DND-41 (cell line): ENCODE data around the gene PLVAP.

Source experiments
- ATAC-seq: fragments of 200-7000 bp; cut with Tn5 transposase; 3 replicates; pipeline ENCODE4 v1.9.1; 2021; ENCODE audit warnings: low read depth; ENCODE audit not compliant: insufficient read depth
- DNase-seq: peaks from one replicate; pipeline ENCODE4 v3.0.0-alpha.2; 2020
- H2AFZ ChIP-seq: 2 replicates; pipeline ENCODE4 v1.6.0; 2012; ENCODE audit warnings: low read depth, low read length
- H3K27ac ChIP-seq: 2 replicates; pipeline ENCODE4 v1.5.1; 2012; ENCODE audit warnings: low read length, inconsistent platforms
- H3K27me3 ChIP-seq: fragments of 200-600 bp; sonication (generic); 2 replicates; pipeline ENCODE4 v1.6.0; 2012; ENCODE audit warnings: low read length, mild to moderate bottlenecking, inconsistent platforms; ENCODE audit not compliant: insufficient read depth, poor library complexity
- H3K36me3 ChIP-seq: 2 replicates; pipeline ENCODE4 v1.5.1; 2012; ENCODE audit warnings: low read length, inconsistent platforms; ENCODE audit not compliant: insufficient read depth
- H3K4me1 ChIP-seq: 2 replicates; pipeline ENCODE4 v1.5.1; 2012; ENCODE audit warnings: mild to moderate bottlenecking, low read length; ENCODE audit not compliant: insufficient read depth
- H3K4me2 ChIP-seq: 2 replicates; pipeline ENCODE4 v1.6.0; 2012; ENCODE audit warnings: mild to moderate bottlenecking, moderate library complexity, low read length, inconsistent platforms; ENCODE audit not compliant: insufficient read depth
- H3K4me3 ChIP-seq, 2 experiments: fragments of 200-600 bp in 1 of 2; shearing (Covaris generic) in 1 of 2; 2 replicates each; pipeline ENCODE4 v1.5.1; 2012 to 2016; ENCODE audit warnings: inconsistent platforms in 2 of 2, low read length in 2 of 2, mild to moderate bottlenecking in 2 of 2, low read depth in 1 of 2, moderate library complexity in 1 of 2
- H3K79me2 ChIP-seq: 2 replicates; pipeline ENCODE4 v1.6.0; 2012; ENCODE audit warnings: low read length, inconsistent platforms; ENCODE audit not compliant: insufficient read depth
- H3K9ac ChIP-seq: 2 replicates; pipeline ENCODE4 v1.6.0; 2012; ENCODE audit warnings: low read depth, mild to moderate bottlenecking, inconsistent platforms, low read length, moderate library complexity
- H3K9me3 ChIP-seq: 2 replicates; pipeline ENCODE4 v1.5.1; 2012; ENCODE audit warnings: low read length, moderate library complexity, mild to moderate bottlenecking, inconsistent platforms; ENCODE audit not compliant: insufficient read depth, severe bottlenecking
- H4K20me1 ChIP-seq: 2 replicates; pipeline ENCODE4 v1.6.0; 2012; ENCODE audit warnings: low read length; ENCODE audit not compliant: insufficient read depth
- EZH2 ChIP-seq: IDR thresholded peaks from 3 replicates; pipeline ENCODE4 v1.6.1; 2012; ENCODE audit warnings: borderline replicate concordance, low read depth, mild to moderate bottlenecking, moderate library complexity, low read length, inconsistent platforms; ENCODE audit not compliant: severe bottlenecking
- TF ChIP-seq, protein P1 (sequence below): IDR thresholded peaks from 2 replicates; pipeline ENCODE4 v1.5.1; 2012; ENCODE audit warnings: borderline replicate concordance, low read length, moderate library complexity, mild to moderate bottlenecking; ENCODE audit not compliant: poor library complexity, severe bottlenecking; ENCODE audit errors: extremely low read depth

The PLVAP gene

DNA sequence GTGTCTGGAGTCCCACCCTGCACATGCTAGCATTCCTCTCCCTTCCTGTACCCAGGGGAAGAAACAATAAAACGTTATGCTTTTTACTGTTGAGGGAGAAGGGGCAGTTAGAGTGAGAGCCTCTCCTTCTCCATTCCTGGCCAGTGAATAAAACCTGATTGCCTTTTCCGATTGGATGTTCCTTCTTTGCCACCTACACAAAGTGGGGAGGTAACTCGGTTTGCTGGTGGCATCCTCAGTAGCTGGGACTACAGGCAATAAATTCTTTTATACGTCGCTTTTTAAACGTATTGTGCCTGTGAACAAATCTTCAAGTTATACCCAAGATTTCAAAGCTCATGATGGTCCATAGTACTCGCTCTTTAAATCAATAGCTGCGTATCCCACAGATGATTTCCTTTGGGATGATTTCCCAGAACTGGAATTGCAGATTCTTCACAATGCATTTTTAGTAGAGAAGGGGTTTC lies 42.0 kb upstream of the PLVAP start:
- Histone ChIP-seq H3K27me3 (no peaks in the 10 kb centered on the region), H2AFZ (peak overlapping the region; percentile 70), H3K4me3 (peak overlapping the region; percentile 21 to 66)

DNA sequence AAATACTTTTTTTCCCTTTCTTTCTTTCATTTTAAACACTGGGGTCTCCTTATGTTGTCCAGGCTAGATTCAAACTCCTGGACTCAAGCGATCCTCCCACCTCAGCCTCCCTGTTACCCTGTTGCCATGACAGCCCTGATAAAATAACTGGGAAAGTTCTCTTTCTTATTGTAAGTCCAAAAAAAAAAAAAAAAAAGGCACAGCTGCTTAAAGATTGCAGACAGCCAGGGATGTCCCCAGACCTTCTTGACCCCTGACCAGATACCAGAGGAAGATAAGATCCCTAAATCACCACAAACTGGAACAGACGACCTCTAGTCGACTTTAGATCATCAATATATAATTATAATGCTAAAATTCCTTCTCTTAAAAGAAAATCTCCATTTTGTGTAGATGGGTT lies 41.6 kb upstream of the PLVAP start:
- Histone ChIP-seq H2AFZ (peak overlapping the region; percentile 70), H3K9ac (peak overlapping the region; percentile 72), H3K4me2 (peak overlapping the region; percentile 80), H3K9me3 (no peaks in the 10 kb centered on the region), H3K4me1 (peaks cover 19% of the 10 kb centered on the region), H3K27ac (peak overlapping the region; percentile 86), H3K4me3 (peak overlapping the region; percentile 21 to 66), H3K79me2 (peaks cover 15% of the 10 kb centered on the region), H3K36me3 (peaks cover 15% of the 10 kb centered on the region), H4K20me1 (no peaks in the 10 kb centered on the region), H3K27me3 (no peaks in the 10 kb centered on the region)
- DNase-seq (no peak), ATAC-seq (no peak)
- TF ChIP-seq, protein P1, sequence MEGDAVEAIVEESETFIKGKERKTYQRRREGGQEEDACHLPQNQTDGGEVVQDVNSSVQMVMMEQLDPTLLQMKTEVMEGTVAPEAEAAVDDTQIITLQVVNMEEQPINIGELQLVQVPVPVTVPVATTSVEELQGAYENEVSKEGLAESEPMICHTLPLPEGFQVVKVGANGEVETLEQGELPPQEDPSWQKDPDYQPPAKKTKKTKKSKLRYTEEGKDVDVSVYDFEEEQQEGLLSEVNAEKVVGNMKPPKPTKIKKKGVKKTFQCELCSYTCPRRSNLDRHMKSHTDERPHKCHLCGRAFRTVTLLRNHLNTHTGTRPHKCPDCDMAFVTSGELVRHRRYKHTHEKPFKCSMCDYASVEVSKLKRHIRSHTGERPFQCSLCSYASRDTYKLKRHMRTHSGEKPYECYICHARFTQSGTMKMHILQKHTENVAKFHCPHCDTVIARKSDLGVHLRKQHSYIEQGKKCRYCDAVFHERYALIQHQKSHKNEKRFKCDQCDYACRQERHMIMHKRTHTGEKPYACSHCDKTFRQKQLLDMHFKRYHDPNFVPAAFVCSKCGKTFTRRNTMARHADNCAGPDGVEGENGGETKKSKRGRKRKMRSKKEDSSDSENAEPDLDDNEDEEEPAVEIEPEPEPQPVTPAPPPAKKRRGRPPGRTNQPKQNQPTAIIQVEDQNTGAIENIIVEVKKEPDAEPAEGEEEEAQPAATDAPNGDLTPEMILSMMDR, result no peak
- no peak for TF ChIP-seq EZH2

More for the DNA sequence above, 42.0 kb upstream of the PLVAP start:
- Histone ChIP-seq H4K20me1 (no peaks in the 10 kb centered on the region), H3K79me2 (peaks cover 15% of the 10 kb centered on the region), H3K9me3 (no peaks in the 10 kb centered on the region), H3K27ac (peak overlapping the region; percentile 86), H3K4me1 (peaks cover 19% of the 10 kb centered on the region), H3K4me2 (peak overlapping the region; percentile 80), H3K36me3 (peaks cover 16% of the 10 kb centered on the region), H3K9ac (peak overlapping the region; percentile 72)
- ATAC-seq (no peak), DNase-seq (no peak)
- no peak for TF ChIP-seq EZH2
- TF ChIP-seq, protein P1, result no peak

DNA sequence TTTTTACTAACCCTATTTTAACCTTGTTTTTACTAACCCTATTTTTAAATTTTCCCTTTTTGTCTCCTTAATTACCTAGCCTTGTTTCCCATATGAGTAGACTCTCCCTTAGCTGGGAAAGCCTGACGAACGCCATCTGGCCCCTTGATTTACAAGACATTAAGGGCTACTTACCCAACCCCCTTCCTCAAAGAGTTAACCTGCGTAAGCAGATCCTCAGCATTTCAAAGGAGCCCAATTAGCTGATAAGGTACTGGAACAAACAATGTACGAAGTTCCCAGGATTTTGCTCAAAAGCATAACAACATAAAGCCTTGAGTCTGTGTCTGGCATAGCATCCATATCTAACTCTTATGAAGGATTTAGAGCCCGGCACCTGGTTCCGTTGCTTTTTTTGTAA lies 38.0 kb upstream of the PLVAP start:
- Histone ChIP-seq H2AFZ (no peak overlapping the region), H3K36me3 (peaks cover 12% of the 10 kb centered on the region; the same call in 1 of the 2 replicates), H3K4me1 (peaks cover 9% of the 10 kb centered on the region), H3K9ac (no peak overlapping the region), H3K79me2 (peaks cover 6% of the 10 kb centered on the region), H4K20me1 (no peaks in the 10 kb centered on the region), H3K27me3 (no peaks in the 10 kb centered on the region), H3K4me3 (no peak overlapping the region), H3K27ac (no peak overlapping the region), H3K4me2 (no peak overlapping the region), H3K9me3 (no peaks in the 10 kb centered on the region)
- TF ChIP-seq EZH2, result no peak
- TF ChIP-seq, protein P1, result no peak
- DNase-seq (no peak), ATAC-seq (no peak)
